ENCODE data around the gene SEMA5A. TPM values are rescaled to one million over a fixed set of nuclear protein-coding genes. Genes with fewer than 3 reads are reported as not detected.
A peak's percentile ranks its signal among the peaks of the same experiment; 100 is the strongest.

SEMA5A gene
- total RNA-seq, 2 donors from 2014 or later, result 3.4 to 40.2 TPM

DNA sequence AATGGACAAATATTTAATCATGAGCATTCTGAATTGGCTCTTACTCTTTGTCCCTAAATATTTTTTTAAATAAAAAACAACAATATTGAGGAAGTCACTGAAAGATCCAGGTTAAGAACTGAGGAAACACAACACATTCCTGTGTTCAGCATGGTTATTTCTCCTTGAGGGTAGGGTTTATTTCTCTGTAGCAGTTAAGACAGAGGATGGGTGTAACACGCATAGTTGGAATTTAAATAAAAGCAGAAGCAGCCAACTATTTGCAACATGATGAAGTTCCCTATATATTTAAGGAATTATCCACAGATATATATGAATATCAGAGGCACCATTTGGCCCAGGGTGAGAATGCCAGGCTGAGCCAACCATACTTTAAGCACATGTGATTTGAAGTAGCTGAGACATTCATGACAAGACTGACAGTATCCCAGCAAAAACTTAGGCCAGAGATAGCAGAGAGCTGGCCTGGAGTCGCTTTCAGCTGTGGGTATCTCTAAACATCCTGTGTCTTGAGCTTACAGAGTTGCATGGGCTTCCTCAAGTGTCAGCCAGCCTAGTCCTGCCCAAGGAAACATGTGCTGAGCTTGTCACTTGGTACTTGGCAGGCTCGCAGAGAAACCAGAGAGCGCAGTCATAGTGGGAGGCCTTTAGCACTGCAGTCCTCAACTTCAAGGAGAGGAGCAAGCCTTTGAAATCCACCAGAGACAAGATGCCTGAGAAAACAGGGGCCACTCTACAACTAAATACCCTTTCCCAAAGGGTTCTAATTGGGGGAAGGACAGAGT, 43.6 kb downstream of the SEMA5A start:
- no peak for DNase-seq
- no peaks in the 10 kb centered on the region for H3K27me3 ChIP-seq
- 91 to 93% methylated on average over 4 of the region's 4 CpGs for WGBS, 2 donors
- H3K27ac ChIP-seq, result no peak overlapping the region
- no peak for TF ChIP-seq POLR2A (IDR thresholded peaks at IDR 0.05)
- peaks cover 6% of the 10 kb centered on the region for H3K4me1 ChIP-seq
- no peak overlapping the region for H3K4me3 ChIP-seq
- no peaks in the 10 kb centered on the region for H3K36me3 ChIP-seq (replicated peaks in 1 of 2; ENCODE audit: insufficient read depth in 1 of 2, low read depth in 2 of 2)
- intact Hi-C loops (cut with DNase I), result loop anchor here (10.0 kb wide), 1 partner anchor 147 kb away; no protein-coding TSS in a partner anchor
- no peak for ATAC-seq
- H3K9me3 ChIP-seq, result no peaks in the 10 kb centered on the region

DNA sequence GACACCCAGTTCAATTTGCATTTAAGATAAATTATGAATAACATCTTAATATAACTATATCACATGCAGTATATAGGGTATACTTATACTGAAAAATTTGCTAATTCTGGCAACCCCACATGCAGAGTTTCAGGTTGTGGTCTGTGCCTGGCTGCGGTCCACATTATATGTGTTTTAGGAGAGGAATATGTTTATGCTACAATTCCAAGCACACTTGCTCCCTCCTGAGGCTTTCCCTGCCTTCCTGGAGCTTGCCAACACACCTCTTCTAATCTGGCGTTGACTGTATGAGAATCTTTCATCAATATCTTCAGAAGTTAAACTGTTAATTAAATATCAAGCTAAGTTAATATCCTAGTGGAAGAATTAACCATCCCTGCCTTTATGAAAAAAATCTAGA, 45.2 kb downstream of the SEMA5A start:
- WGBS, 2 donors, result 72 to 78% methylated on average over 2 of the region's 2 CpGs
- intact Hi-C loops (cut with DNase I), result loop anchor here (10.0 kb wide), 1 partner anchor 146 kb away; no protein-coding TSS in a partner anchor
- ATAC-seq, result no peak

DNA sequence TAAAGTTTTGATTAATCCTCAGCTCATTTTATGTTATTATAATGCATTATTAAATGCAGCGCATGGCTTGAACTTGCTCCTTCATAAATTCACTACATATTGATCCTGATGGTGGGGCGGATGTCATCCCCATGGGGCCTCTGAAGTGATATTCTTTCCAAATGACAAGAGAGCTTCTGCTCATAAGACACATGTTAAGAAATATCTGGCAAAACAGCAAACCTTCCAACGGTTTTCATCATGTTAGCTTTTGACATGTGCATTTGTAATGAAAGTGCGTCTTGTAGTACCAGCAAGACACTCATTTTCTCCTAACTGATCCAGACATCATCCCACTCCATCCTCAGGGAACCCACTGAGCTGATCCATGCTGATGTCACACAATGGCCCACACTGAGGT, 45.7 kb downstream of the SEMA5A start:
- H3K27ac ChIP-seq, result no peak overlapping the region
- H3K4me1 ChIP-seq, result peaks cover 2% of the 10 kb centered on the region
- DNase-seq (no peak), ATAC-seq (no peak)
- no peaks in the 10 kb centered on the region for H3K9me3 ChIP-seq
- TF ChIP-seq POLR2A (IDR thresholded peaks at IDR 0.05), result no peak
- TF ChIP-seq, protein P1, sequence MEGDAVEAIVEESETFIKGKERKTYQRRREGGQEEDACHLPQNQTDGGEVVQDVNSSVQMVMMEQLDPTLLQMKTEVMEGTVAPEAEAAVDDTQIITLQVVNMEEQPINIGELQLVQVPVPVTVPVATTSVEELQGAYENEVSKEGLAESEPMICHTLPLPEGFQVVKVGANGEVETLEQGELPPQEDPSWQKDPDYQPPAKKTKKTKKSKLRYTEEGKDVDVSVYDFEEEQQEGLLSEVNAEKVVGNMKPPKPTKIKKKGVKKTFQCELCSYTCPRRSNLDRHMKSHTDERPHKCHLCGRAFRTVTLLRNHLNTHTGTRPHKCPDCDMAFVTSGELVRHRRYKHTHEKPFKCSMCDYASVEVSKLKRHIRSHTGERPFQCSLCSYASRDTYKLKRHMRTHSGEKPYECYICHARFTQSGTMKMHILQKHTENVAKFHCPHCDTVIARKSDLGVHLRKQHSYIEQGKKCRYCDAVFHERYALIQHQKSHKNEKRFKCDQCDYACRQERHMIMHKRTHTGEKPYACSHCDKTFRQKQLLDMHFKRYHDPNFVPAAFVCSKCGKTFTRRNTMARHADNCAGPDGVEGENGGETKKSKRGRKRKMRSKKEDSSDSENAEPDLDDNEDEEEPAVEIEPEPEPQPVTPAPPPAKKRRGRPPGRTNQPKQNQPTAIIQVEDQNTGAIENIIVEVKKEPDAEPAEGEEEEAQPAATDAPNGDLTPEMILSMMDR (IDR thresholded peaks at IDR 0.05), result no peak
- H3K4me3 ChIP-seq, result no peak overlapping the region
- no peaks in the 10 kb centered on the region for H3K36me3 ChIP-seq (replicated peaks in 1 of 2; ENCODE audit: insufficient read depth in 1 of 2, low read depth in 2 of 2)
- intact Hi-C loops (cut with DNase I), result loop anchor here (10.0 kb wide), 1 partner anchor 145 kb away; no protein-coding TSS in a partner anchor
- no peaks in the 10 kb centered on the region for H3K27me3 ChIP-seq
- WGBS, 2 donors, result 77 to 85% methylated on average over 4 of the region's 4 CpGs

More for the DNA sequence above, 45.2 kb downstream of the SEMA5A start:
- H3K27ac ChIP-seq, result no peak overlapping the region
- no peak overlapping the region for H3K4me3 ChIP-seq
- no peaks in the 10 kb centered on the region for H3K27me3 ChIP-seq
- no peaks in the 10 kb centered on the region for H3K36me3 ChIP-seq (replicated peaks in 1 of 2; ENCODE audit: insufficient read depth in 1 of 2, low read depth in 2 of 2)
- TF ChIP-seq, protein P1 (IDR thresholded peaks at IDR 0.05), result no peak
- no peak for TF ChIP-seq POLR2A (IDR thresholded peaks at IDR 0.05)
- peaks cover 6% of the 10 kb centered on the region for H3K4me1 ChIP-seq
- DNase-seq, result no peak
- H3K9me3 ChIP-seq, result no peaks in the 10 kb centered on the region

DNA sequence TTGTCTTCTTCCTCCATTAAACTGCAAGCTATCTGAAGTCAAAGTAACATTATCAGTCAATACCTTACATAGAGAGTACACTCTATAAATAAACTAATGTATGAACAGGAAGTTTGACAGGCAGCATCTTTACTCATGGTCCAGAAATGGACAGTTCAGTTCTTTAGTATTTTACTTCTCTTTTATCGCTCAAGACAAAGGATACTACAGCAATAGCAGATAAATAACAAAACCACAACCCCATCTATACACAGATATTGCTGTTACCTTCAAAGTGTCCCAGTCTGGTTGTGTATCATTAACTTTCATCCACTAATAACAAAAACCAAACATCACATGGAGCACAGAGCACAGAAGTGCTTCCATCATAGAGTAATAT, 46.4 kb downstream of the SEMA5A start:
- no peaks in the 10 kb centered on the region for H3K9me3 ChIP-seq
- H3K27ac ChIP-seq, result no peak overlapping the region
- WGBS, 2 donors, result 82 to 85% methylated on average over 1 of the region's 1 CpG
- no peaks in the 10 kb centered on the region for H3K27me3 ChIP-seq
- TF ChIP-seq POLR2A (IDR thresholded peaks at IDR 0.05), result no peak
- TF ChIP-seq, protein P1 (IDR thresholded peaks at IDR 0.05), result no peak
- H3K4me1 ChIP-seq, result no peaks in the 10 kb centered on the region
- no peak overlapping the region for H3K4me3 ChIP-seq
- intact Hi-C loops (cut with DNase I), result no loop called here
- H3K36me3 ChIP-seq (replicated peaks in 1 of 2; ENCODE audit: insufficient read depth in 1 of 2, low read depth in 2 of 2), result no peaks in the 10 kb centered on the region
- DNase-seq (no peak), ATAC-seq (no peak)

DNA sequence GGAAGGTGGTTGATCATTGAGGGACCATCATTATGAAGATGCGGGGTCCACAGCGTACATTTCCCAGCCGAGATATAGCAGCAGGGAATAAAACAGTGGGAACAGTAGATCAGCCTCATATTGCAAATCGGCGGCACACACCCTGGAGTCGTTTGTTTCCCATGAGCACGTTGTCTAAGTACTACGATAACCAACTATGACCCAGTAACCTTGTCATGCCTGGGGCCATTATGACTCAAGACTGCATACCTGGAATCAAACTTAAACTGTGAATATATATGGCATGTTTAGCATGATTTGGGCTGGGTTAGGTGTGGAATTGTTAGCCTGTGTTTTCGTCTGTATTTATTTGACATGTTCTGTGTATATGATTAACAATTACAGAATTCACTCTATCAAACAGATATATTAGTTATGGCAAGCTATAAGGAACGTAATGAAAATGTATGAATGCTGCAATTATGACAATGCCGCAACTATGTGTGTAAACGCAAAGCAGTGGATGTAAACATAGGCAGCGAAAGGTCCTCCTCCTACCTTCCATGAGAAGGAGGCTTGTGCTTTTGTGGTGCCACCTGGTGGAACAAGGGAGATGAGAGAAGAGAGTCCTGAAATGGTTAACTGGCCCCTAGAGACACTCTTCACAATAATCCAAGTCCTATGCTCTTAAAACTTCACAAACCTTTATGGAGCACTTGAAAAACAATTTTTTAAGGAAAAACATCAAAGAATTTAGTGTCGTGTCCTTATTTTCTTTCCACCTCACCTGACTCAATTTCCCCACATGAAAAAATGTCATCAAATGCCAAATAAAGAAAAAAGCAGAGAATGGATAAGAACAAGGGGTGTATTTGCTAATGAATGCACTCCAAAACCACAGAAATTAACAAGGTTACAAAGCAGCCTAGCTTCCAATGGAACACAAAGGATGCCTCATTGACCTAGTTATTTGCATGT, 47.1 kb downstream of the SEMA5A start:
- Histone ChIP-seq H3K27ac (no peak overlapping the region), H3K9me3 (no peaks in the 10 kb centered on the region), H3K36me3 (replicated peaks in 1 of 2; ENCODE audit: insufficient read depth in 1 of 2, low read depth in 2 of 2) (no peaks in the 10 kb centered on the region), H3K27me3 (no peaks in the 10 kb centered on the region), H3K4me1 (no peaks in the 10 kb centered on the region), H3K4me3 (no peak overlapping the region)
- DNase-seq (peak; percentile 56 to 64 (median 61)), ATAC-seq (peak; percentile 64)
- 63 to 68% methylated on average over 14 of the region's 14 CpGs for WGBS, 2 donors
- TF ChIP-seq, protein P1 (IDR thresholded peaks at IDR 0.05), result peak; percentile 16 to 79 (median 64)
- TF ChIP-seq POLR2A (IDR thresholded peaks at IDR 0.05), result no peak
- intact Hi-C loops (cut with DNase I), result no loop called here
